Tibial artery (tissue), 4 donors: ENCODE results near the gene CREBL2.
A peak's percentile ranks its signal among the peaks of the same experiment; 100 is the strongest.

Source experiments
- DNase-seq, 2 donors: peaks; one replicate each; pipeline ENCODE4 v3.0.0-alpha.2; 2019
- H3K27ac ChIP-seq, 2 donors: fragments of 200-600 bp; sonication (generic) in 1 of 2; 1 replicate in 1 of 2; 2 replicates in 1 of 2; pipeline ENCODE4 v1.5.1; 2018 to 2019; ENCODE audit warnings: mild to moderate bottlenecking in 1 of 2
- H3K27me3 ChIP-seq, 2 donors: fragments of 200-600 bp; sonication (generic) in 1 of 2; one replicate each; pipeline versions ENCODE4 v1.5.1 to v1.6.0; 2016 to 2019
- H3K36me3 ChIP-seq, 3 donors: fragments of 200-600 bp; sonication (generic) in 2 of 3; one replicate each; pipeline ENCODE4 v1.5.1; 2016 to 2019; ENCODE audit warnings: mild to moderate bottlenecking in 2 of 3
- H3K4me1 ChIP-seq, 4 donors: fragments of 200-600 bp; sonication (generic) in 2 of 4; 1 replicate in 3 of 4; 2 replicates in 1 of 4; pipeline ENCODE4 v1.5.1; 2016 to 2019
- H3K4me3 ChIP-seq, 2 donors: fragments of 200-600 bp; sonication (generic) in 1 of 2; 1 replicate in 1 of 2; 2 replicates in 1 of 2; pipeline ENCODE4 v1.5.1; 2018 to 2019; ENCODE audit warnings: mild to moderate bottlenecking in 2 of 2
- H3K9me3 ChIP-seq, 3 donors: fragments of 200-600 bp; sonication (generic) in 1 of 3; one replicate each; pipeline ENCODE4 v1.5.1; 2016 to 2019
- CTCF ChIP-seq, 2 experiments: fragments of 200-600 bp in 1 of 2; fragments of 450-650 bp in 1 of 2; IDR thresholded peaks; one replicate each; pipeline ENCODE4 v1.5.1; 2017 to 2019; ENCODE audit warnings: antibody characterized with exemption in 2 of 2, mild to moderate bottlenecking in 1 of 2, moderate library complexity in 1 of 2
- intact Hi-C: fragments of 100-400 bp; cut with DNase I; formaldehyde crosslinking; loops from one replicate; pipeline ENCODE4 v1.15.0; 2023; ENCODE audit warnings: low total_unique reads

CREBL2 gene

GRCh38 chr12:12653922-12654321, 42.2 kb downstream of the CREBL2 start:
- no peak for TF ChIP-seq CTCF (IDR thresholded peaks at IDR 0.05)
- intact Hi-C loops = no loop called here
- Histone ChIP-seq H3K9me3 (peaks cover 5 to 14% (median 8%) of the 10 kb centered on the region in 3 donors), H3K27ac (no peak overlapping the region), H3K27me3 (no peaks in the 10 kb centered on the region), H3K4me3 (no peak overlapping the region), H3K36me3 (no peaks in the 10 kb centered on the region), H3K4me1 (peaks cover 0 to 8% (median 4%) of the 10 kb centered on the region in 4 donors)
- no peak for DNase-seq

- peaks cover 0 to 13% (median 6%) of the 10 kb centered on the region in 4 donors for H3K4me1 ChIP-seq
- no peaks in the 10 kb centered on the region for H3K27me3 ChIP-seq
- no peak overlapping the region for H3K27ac ChIP-seq
- no peak for TF ChIP-seq CTCF (IDR thresholded peaks at IDR 0.05)
- intact Hi-C loops = loop anchor here (5.0 kb wide), 1 partner anchor 278 kb away; no protein-coding TSS in a partner anchor
- H3K36me3 ChIP-seq = no peaks in the 10 kb centered on the region
- no peak overlapping the region for H3K4me3 ChIP-seq
- H3K9me3 ChIP-seq = peaks cover 0 to 5% (median 0%) of the 10 kb centered on the region in 3 donors
- DNase-seq = no peak
These were observed 43.2 kb downstream of the CREBL2 start for GRCh38 chr12:12654691-12655460.

- Histone ChIP-seq H3K9me3 (no peaks in the 10 kb centered on the region), H3K4me3 (no peak overlapping the region), H3K27ac (peak overlapping the region in 1 of 2 donors; percentile 53), H3K4me1 (peaks cover 0 to 45% (median 22%) of the 10 kb centered on the region in 4 donors), H3K27me3 (no peaks in the 10 kb centered on the region), H3K36me3 (no peaks in the 10 kb centered on the region)
- intact Hi-C loops = no loop called here
- TF ChIP-seq CTCF (IDR thresholded peaks at IDR 0.05) = no peak
- DNase-seq = no peak
These were observed 48.5 kb downstream of the CREBL2 start for GRCh38 chr12:12660201-12660600.

GRCh38 chr12:12661086-12661856, 49.6 kb downstream of the CREBL2 start:
- TF ChIP-seq CTCF (IDR thresholded peaks at IDR 0.05) = no peak
- Histone ChIP-seq H3K4me1 (peaks cover 0 to 37% (median 18%) of the 10 kb centered on the region in 4 donors), H3K27ac (peak overlapping the region; percentile 28 to 53), H3K27me3 (no peaks in the 10 kb centered on the region), H3K9me3 (no peaks in the 10 kb centered on the region), H3K36me3 (no peaks in the 10 kb centered on the region), H3K4me3 (no peak overlapping the region)
- intact Hi-C loops = no loop called here
- no peak for DNase-seq

- intact Hi-C loops = no loop called here
- H3K4me3 ChIP-seq = no peak overlapping the region
- H3K36me3 ChIP-seq = no peaks in the 10 kb centered on the region
- no peak overlapping the region for H3K27ac ChIP-seq
- no peak for DNase-seq
- no peak for TF ChIP-seq CTCF (IDR thresholded peaks at IDR 0.05)
- H3K4me1 ChIP-seq = peaks cover 0 to 37% (median 18%) of the 10 kb centered on the region in 4 donors
- no peaks in the 10 kb centered on the region for H3K9me3 ChIP-seq
- no peaks in the 10 kb centered on the region for H3K27me3 ChIP-seq
These were observed 52.1 kb downstream of the CREBL2 start for GRCh38 chr12:12663644-12664294.
